Fibroblast of lung (primary cell): ENCODE measurements around the gene SLC23A3.

ENCODE experiments used
- EZH2 ChIP-seq: IDR thresholded peaks from 2 replicates; pipeline ENCODE4 v1.5.1; 2012; ENCODE audit warnings: low read length, control low read depth, mild to moderate bottlenecking; ENCODE audit errors: missing control alignments
- TF ChIP-seq, protein P1 (sequence below), 2 donors: IDR thresholded peaks in 1 of 2; conservative IDR thresholded peaks in 1 of 2; 1 replicate in 1 of 2; 2 replicates in 1 of 2; pipeline ENCODE4 v1.5.1; 2011 to 2012; ENCODE audit warnings: low read length in 2 of 2, control low read depth in 1 of 2, inconsistent platforms in 1 of 2, low read depth in 1 of 2, mild to moderate bottlenecking in 1 of 2

GRCh38 chr2:219120082-219120481 lies 49.7 kb downstream of the SLC23A3 start:
- TF ChIP-seq, protein P1, sequence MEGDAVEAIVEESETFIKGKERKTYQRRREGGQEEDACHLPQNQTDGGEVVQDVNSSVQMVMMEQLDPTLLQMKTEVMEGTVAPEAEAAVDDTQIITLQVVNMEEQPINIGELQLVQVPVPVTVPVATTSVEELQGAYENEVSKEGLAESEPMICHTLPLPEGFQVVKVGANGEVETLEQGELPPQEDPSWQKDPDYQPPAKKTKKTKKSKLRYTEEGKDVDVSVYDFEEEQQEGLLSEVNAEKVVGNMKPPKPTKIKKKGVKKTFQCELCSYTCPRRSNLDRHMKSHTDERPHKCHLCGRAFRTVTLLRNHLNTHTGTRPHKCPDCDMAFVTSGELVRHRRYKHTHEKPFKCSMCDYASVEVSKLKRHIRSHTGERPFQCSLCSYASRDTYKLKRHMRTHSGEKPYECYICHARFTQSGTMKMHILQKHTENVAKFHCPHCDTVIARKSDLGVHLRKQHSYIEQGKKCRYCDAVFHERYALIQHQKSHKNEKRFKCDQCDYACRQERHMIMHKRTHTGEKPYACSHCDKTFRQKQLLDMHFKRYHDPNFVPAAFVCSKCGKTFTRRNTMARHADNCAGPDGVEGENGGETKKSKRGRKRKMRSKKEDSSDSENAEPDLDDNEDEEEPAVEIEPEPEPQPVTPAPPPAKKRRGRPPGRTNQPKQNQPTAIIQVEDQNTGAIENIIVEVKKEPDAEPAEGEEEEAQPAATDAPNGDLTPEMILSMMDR (conservative IDR thresholded peaks at IDR 0.05 in 1 of 2, IDR thresholded peaks at IDR 0.05 in 1 of 2; ENCODE audit: low read depth in 1 of 2, low read length in 2 of 2): no peak
- no peak for TF ChIP-seq EZH2
